ENCODE results near the gene MRPS6. TPM values are rescaled to one million over a fixed set of nuclear protein-coding genes. Genes with fewer than 3 reads are reported as not detected.

The MRPS6 gene
- total RNA-seq, 1 experiment from 2014 or later, result 32.8 TPM

GRCh38 chr21:34174470-34174869 lies 101.1 kb downstream of the MRPS6 start:
- Histone ChIP-seq H4K20me1 (ENCODE audit: low read length) (no peaks in the 10 kb centered on the region), H3K4me2 (ENCODE audit: low read length) (no peak overlapping the region), H3K4me1 (ENCODE audit: insufficient read depth, low read length) (no peaks in the 10 kb centered on the region), H2AFZ (ENCODE audit: low read length) (no peak overlapping the region), H3K27me3 (ENCODE audit: low read length) (no peaks in the 10 kb centered on the region), H3K27ac (ENCODE audit: low read length) (no peak overlapping the region), H3K36me3 (ENCODE audit: low read depth, low read length) (no peaks in the 10 kb centered on the region), H3K79me2 (ENCODE audit: low read length) (no peaks in the 10 kb centered on the region), H3K9me3 (ENCODE audit: low read length) (no peaks in the 10 kb centered on the region), H3K9me2 (replicated peaks; ENCODE audit: low read length) (0 out of 2 replicates have a peak, but pooled peaks cover 3% of the 10 kb centered on the region), H3K4me3 (ENCODE audit: low read length) (no peak overlapping the region), H3K9ac (ENCODE audit: low read length) (no peak overlapping the region), H3F3A (ENCODE audit: low read length, unreplicated experiment) (no peaks in the 10 kb centered on the region)
- POLR2A ChIA-PET (ENCODE audit: unreplicated experiment), result no interaction called here
- TF ChIP-seq CTCF (conservative IDR thresholded peaks at IDR 0.05; ENCODE audit: low read depth, low read length) (no peak), EZH2 (IDR thresholded peaks at IDR 0.05; ENCODE audit: low read length, unreplicated experiment) (no peak), EZH2phosphoT487 (IDR thresholded peaks at IDR 0.05; ENCODE audit: borderline replicate concordance, low read length) (no peak)
- BruUV-seq (replicated peaks), result no TSS peak
- CTCF ChIA-PET, result no interaction called here
- DNase-seq (no peak), ATAC-seq (no peak)
- intact Hi-C loops (cut with micrococcal nuclease), result no loop called here

- Histone ChIP-seq H3K9me2 (replicated peaks; ENCODE audit: low read length) (0 out of 2 replicates have a peak, but pooled peaks cover 3% of the 10 kb centered on the region), H3F3A (ENCODE audit: low read length, unreplicated experiment) (no peaks in the 10 kb centered on the region), H4K20me1 (ENCODE audit: low read length) (no peaks in the 10 kb centered on the region), H3K79me2 (ENCODE audit: low read length) (no peaks in the 10 kb centered on the region), H3K4me3 (ENCODE audit: low read length) (no peak overlapping the region), H3K27ac (ENCODE audit: low read length) (no peak overlapping the region), H3K4me2 (ENCODE audit: low read length) (no peak overlapping the region), H3K36me3 (ENCODE audit: low read depth, low read length) (no peaks in the 10 kb centered on the region), H3K9me3 (ENCODE audit: low read length) (no peaks in the 10 kb centered on the region), H3K9ac (ENCODE audit: low read length) (no peak overlapping the region), H2AFZ (ENCODE audit: low read length) (no peak overlapping the region), H3K4me1 (ENCODE audit: insufficient read depth, low read length) (no peaks in the 10 kb centered on the region), H3K27me3 (ENCODE audit: low read length) (no peaks in the 10 kb centered on the region)
- CTCF ChIA-PET, result no interaction called here
- TF ChIP-seq EZH2 (IDR thresholded peaks at IDR 0.05; ENCODE audit: low read length, unreplicated experiment) (no peak), EZH2phosphoT487 (IDR thresholded peaks at IDR 0.05; ENCODE audit: borderline replicate concordance, low read length) (no peak), CTCF (conservative IDR thresholded peaks at IDR 0.05; ENCODE audit: low read depth, low read length) (no peak)
- POLR2A ChIA-PET (ENCODE audit: unreplicated experiment), result no interaction called here
- DNase-seq, result no peak
- ATAC-seq, result no peak
- BruUV-seq (replicated peaks), result no TSS peak
- intact Hi-C loops (cut with micrococcal nuclease), result no loop called here
Measured at GRCh38 chr21:34176448-34176847, 103.1 kb downstream of the MRPS6 start.

- ATAC-seq, result no peak
- DNase-seq, result no peak
- Histone ChIP-seq H3F3A (ENCODE audit: low read length, unreplicated experiment) (no peaks in the 10 kb centered on the region), H3K9me3 (ENCODE audit: low read length) (no peaks in the 10 kb centered on the region), H3K9me2 (replicated peaks; ENCODE audit: low read length) (0 out of 2 replicates have a peak, but pooled peaks cover 3% of the 10 kb centered on the region), H4K20me1 (ENCODE audit: low read length) (no peaks in the 10 kb centered on the region), H3K36me3 (ENCODE audit: low read depth, low read length) (no peaks in the 10 kb centered on the region), H3K27ac (ENCODE audit: low read length) (no peak overlapping the region), H3K4me2 (ENCODE audit: low read length) (no peak overlapping the region), H3K79me2 (ENCODE audit: low read length) (no peaks in the 10 kb centered on the region), H3K27me3 (ENCODE audit: low read length) (no peaks in the 10 kb centered on the region), H2AFZ (ENCODE audit: low read length) (no peak overlapping the region), H3K9ac (ENCODE audit: low read length) (no peak overlapping the region), H3K4me3 (ENCODE audit: low read length) (no peak overlapping the region), H3K4me1 (ENCODE audit: insufficient read depth, low read length) (no peaks in the 10 kb centered on the region)
- ChIA-PET POLR2A (ENCODE audit: unreplicated experiment) (no interaction called here), CTCF (no interaction called here)
- BruUV-seq (replicated peaks), result no TSS peak
- TF ChIP-seq EZH2 (IDR thresholded peaks at IDR 0.05; ENCODE audit: low read length, unreplicated experiment), result no peak
- TF ChIP-seq CTCF (conservative IDR thresholded peaks at IDR 0.05; ENCODE audit: low read depth, low read length), result no peak
- no peak for TF ChIP-seq EZH2phosphoT487 (IDR thresholded peaks at IDR 0.05; ENCODE audit: borderline replicate concordance, low read length)
- intact Hi-C loops (cut with micrococcal nuclease), result no loop called here
Measured at GRCh38 chr21:34177919-34178567, 104.7 kb downstream of the MRPS6 start.

Measured in PC-3 (cell line).